SK-N-SH (cell line): ENCODE data around the gene CACNA1E. TPM values are rescaled to one million over a fixed set of nuclear protein-coding genes. Genes with fewer than 3 reads are reported as not detected.

Source experiments
- CTCF ChIA-PET: fragments of 300-600, 350-600 bp; formaldehyde crosslinking; extraction: SDS; loops from one replicate; lab custom pipeline; 2021; lab: Yijun Ruan, JAX
- POLR2A ChIA-PET: fragments of 350-600 bp; sonication (Branson Sonifier 250); formaldehyde crosslinking; extraction: SDS; loops from one replicate; lab custom pipeline; 2020; ENCODE audit warnings: antibody characterized with exemption, inconsistent platforms; lab: Yijun Ruan, JAX
- DNase-seq: peaks from one replicate; pipeline ENCODE4 v3.0.0; 2012
- H2AFZ ChIP-seq: fragments of 200-600 bp; sonication (generic); 2 replicates; pipeline ENCODE4 v1.8.1; 2016; ENCODE audit warnings: antibody characterized with exemption, mild to moderate bottlenecking, low read depth
- H3F3A ChIP-seq: fragments of 200-600 bp; sonication (generic); replicated peaks from 2 replicates; pipeline ENCODE3; 2016; ENCODE audit warnings: antibody characterized with exemption, mild to moderate bottlenecking; ENCODE audit not compliant: insufficient read depth
- H3K27ac ChIP-seq, 2 experiments: fragments of 200-500 bp in 1 of 2; fragments of 200-600 bp in 1 of 2; sonication (Bioruptor generic) in 1 of 2; sonication (generic), shearing (Covaris generic) in 1 of 2; 2 replicates each; pipeline versions ENCODE4 v1.5.1 to v1.6.1; 2014 to 2016; ENCODE audit warnings: low read depth in 2 of 2, inconsistent platforms in 1 of 2, low read length in 1 of 2, mild to moderate bottlenecking in 1 of 2, mixed read lengths in 1 of 2
- H3K27me3 ChIP-seq: fragments of 200-600 bp; sonication (generic), shearing (Covaris generic); 2 replicates; pipeline ENCODE4 v1.6.1; 2016; ENCODE audit warnings: mixed run types; ENCODE audit not compliant: insufficient read depth
- H3K36me3 ChIP-seq, 2 experiments: fragments of 200-500 bp in 1 of 2; fragments of 200-600 bp in 1 of 2; sonication (Bioruptor generic) in 1 of 2; sonication (generic) in 1 of 2; replicated peaks in 1 of 2; 2 replicates each; pipeline versions ENCODE3 to v1.5.1; 2014 to 2016; ENCODE audit warnings: low read length in 1 of 2, mild to moderate bottlenecking in 1 of 2; ENCODE audit not compliant: insufficient read depth in 2 of 2, control insufficient read depth in 1 of 2
- H3K4me1 ChIP-seq, 2 experiments: fragments of 200-500 bp in 1 of 2; fragments of 200-600 bp in 1 of 2; sonication (Bioruptor generic) in 1 of 2; sonication (generic), shearing (Covaris generic) in 1 of 2; 2 replicates each; pipeline versions ENCODE4 v1.5.1 to v1.6.1; 2014 to 2016; ENCODE audit warnings: low read depth in 1 of 2, low read length in 1 of 2, mixed run types in 1 of 2; ENCODE audit not compliant: insufficient read depth in 2 of 2, control insufficient read depth in 1 of 2
- H3K4me2 ChIP-seq: fragments of 200-600 bp; sonication (generic), shearing (Covaris generic); 2 replicates; pipeline ENCODE4 v1.6.1; 2017; ENCODE audit warnings: mixed run types
- H3K4me3 ChIP-seq, 2 experiments: fragments of 200-500 bp in 1 of 2; fragments of 200-600 bp in 1 of 2; sonication (Bioruptor generic) in 1 of 2; sonication (generic), shearing (Covaris generic) in 1 of 2; 2 replicates each; pipeline versions ENCODE4 v1.5.1 to v1.8.1; 2014 to 2016; ENCODE audit warnings: low read depth in 2 of 2, inconsistent platforms in 1 of 2, low read length in 1 of 2, mild to moderate bottlenecking in 1 of 2, mixed read lengths in 1 of 2, moderate library complexity in 1 of 2
- H3K79me2 ChIP-seq: fragments of 200-600 bp; sonication (generic); 2 replicates; pipeline ENCODE4 v1.8.1; 2017; ENCODE audit warnings: mild to moderate bottlenecking; ENCODE audit not compliant: insufficient read depth
- H3K9ac ChIP-seq: fragments of 200-600 bp; sonication (generic); 2 replicates; pipeline ENCODE4 v1.6.1; 2017; ENCODE audit warnings: mixed run types
- H3K9me2 ChIP-seq: fragments of 200-600 bp; sonication (generic); 2 replicates; pipeline ENCODE4 v1.6.1; 2017; ENCODE audit warnings: mixed run types
- H3K9me3 ChIP-seq: fragments of 200-600 bp; sonication (generic); 2 replicates; pipeline ENCODE4 v1.6.1; 2017; ENCODE audit warnings: mixed run types, mild to moderate bottlenecking, moderate library complexity
- H4K20me1 ChIP-seq: fragments of 200-600 bp; sonication (generic); 2 replicates; pipeline ENCODE4 v1.6.1; 2017; ENCODE audit warnings: mild to moderate bottlenecking, mixed run types; ENCODE audit not compliant: insufficient read depth
- EP300 ChIP-seq, 2 experiments: IDR thresholded peaks; 2 replicates each; pipeline versions ENCODE4 v1.4.0 to v1.6.1; 2012; ENCODE audit warnings: borderline replicate concordance in 1 of 2, low read depth in 1 of 2, low read length in 1 of 2
- FOXM1 ChIP-seq: IDR thresholded peaks from 2 replicates; pipeline ENCODE4 v1.4.0; 2012; ENCODE audit warnings: low read depth, mild to moderate bottlenecking
- JUND ChIP-seq: IDR thresholded peaks from 2 replicates; pipeline ENCODE4 v1.4.0; 2012
- MAX ChIP-seq: IDR thresholded peaks from 2 replicates; pipeline ENCODE4 v1.4.0; 2012; ENCODE audit warnings: low read depth
- MEF2A ChIP-seq: IDR thresholded peaks from 2 replicates; pipeline ENCODE4 v1.4.0; 2012; ENCODE audit warnings: low read depth, borderline replicate concordance
- NFIC ChIP-seq: IDR thresholded peaks from 2 replicates; pipeline ENCODE4 v1.4.0; 2012; ENCODE audit warnings: borderline replicate concordance
- NRF1 ChIP-seq: IDR thresholded peaks from 2 replicates; pipeline ENCODE4 v1.6.1; 2012; ENCODE audit warnings: low read depth, mild to moderate bottlenecking, low read length
- RAD21 ChIP-seq: IDR thresholded peaks from 2 replicates; pipeline ENCODE4 v1.6.1; 2012; ENCODE audit warnings: mild to moderate bottlenecking, low read length
- RFX5 ChIP-seq: IDR thresholded peaks from 2 replicates; pipeline ENCODE4 v1.6.1; 2012; ENCODE audit warnings: mild to moderate bottlenecking, improper control_type of control experiment, low read length
- RXRA ChIP-seq: IDR thresholded peaks from 2 replicates; pipeline ENCODE4 v1.4.0; 2012; ENCODE audit warnings: low read depth, mild to moderate bottlenecking, borderline replicate concordance
- SIN3A ChIP-seq: IDR thresholded peaks from 2 replicates; pipeline ENCODE4 v1.6.1; 2012; ENCODE audit warnings: low read depth, mild to moderate bottlenecking, low read length, moderate library complexity, borderline replicate concordance
- YY1 ChIP-seq: IDR thresholded peaks from 2 replicates; pipeline ENCODE4 v1.4.0; 2012; ENCODE audit warnings: low read depth, mild to moderate bottlenecking
- WGBS: methylation state at CpG from one replicate; pipeline ENCODE4 v1.1.6; 2017; ENCODE audit warnings: low lambda C conversion rate; 5-methylcytosine and 5-hydroxymethylcytosine counted together
- polyA plus RNA-seq, 3 experiments: library from polyadenylated mRNA; depleted of rRNA; stranded (reverse); fragments of >200 nt; gene quantifications; 2 replicates each; pipeline ENCODE4 v1.2.3, GENCODE V29; 2012
- TF ChIP-seq, protein P1 (sequence below): IDR thresholded peaks from 2 replicates; pipeline ENCODE4 v1.4.0; 2012; ENCODE audit warnings: low read depth, borderline replicate concordance

Gene CACNA1E
- polyA plus RNA-seq, 1 of the 3 experiments (the other 2 are of a cell fraction): not detected

- H3K4me3 ChIP-seq: no peak overlapping the region
- no peaks in the 10 kb centered on the region for H3K9me2 ChIP-seq
- H2AFZ ChIP-seq: no peak overlapping the region
- DNase-seq: no peak
- no peaks in the 10 kb centered on the region for H3K79me2 ChIP-seq
- no peak overlapping the region for H3K27ac ChIP-seq
- WGBS: 37% methylated on average over 5 of the region's 5 CpGs
- no peaks in the 10 kb centered on the region for H3K27me3 ChIP-seq
- CTCF ChIA-PET: no interaction called here
- no peak overlapping the region for H3K9ac ChIP-seq
- no peaks in the 10 kb centered on the region for H4K20me1 ChIP-seq
- TF ChIP-seq, protein P1, sequence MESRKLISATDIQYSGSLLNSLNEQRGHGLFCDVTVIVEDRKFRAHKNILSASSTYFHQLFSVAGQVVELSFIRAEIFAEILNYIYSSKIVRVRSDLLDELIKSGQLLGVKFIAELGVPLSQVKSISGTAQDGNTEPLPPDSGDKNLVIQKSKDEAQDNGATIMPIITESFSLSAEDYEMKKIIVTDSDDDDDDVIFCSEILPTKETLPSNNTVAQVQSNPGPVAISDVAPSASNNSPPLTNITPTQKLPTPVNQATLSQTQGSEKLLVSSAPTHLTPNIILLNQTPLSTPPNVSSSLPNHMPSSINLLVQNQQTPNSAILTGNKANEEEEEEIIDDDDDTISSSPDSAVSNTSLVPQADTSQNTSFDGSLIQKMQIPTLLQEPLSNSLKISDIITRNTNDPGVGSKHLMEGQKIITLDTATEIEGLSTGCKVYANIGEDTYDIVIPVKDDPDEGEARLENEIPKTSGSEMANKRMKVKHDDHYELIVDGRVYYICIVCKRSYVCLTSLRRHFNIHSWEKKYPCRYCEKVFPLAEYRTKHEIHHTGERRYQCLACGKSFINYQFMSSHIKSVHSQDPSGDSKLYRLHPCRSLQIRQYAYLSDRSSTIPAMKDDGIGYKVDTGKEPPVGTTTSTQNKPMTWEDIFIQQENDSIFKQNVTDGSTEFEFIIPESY: no peak
- TF ChIP-seq MEF2A: no peak
- no peak for TF ChIP-seq RFX5
- TF ChIP-seq YY1: no peak
- TF ChIP-seq, all 33 proteins: peak for 0
- Histone ChIP-seq H3K4me1 (no peaks in the 10 kb centered on the region), H3F3A (no peaks in the 10 kb centered on the region), H3K36me3 (no peaks in the 10 kb centered on the region), H3K4me2 (no peak overlapping the region), H3K9me3 (no peaks in the 10 kb centered on the region)
- POLR2A ChIA-PET: no interaction called here
Measured at GRCh38 chr1:181506563-181507353, 23.4 kb downstream of the CACNA1E start.

DNA sequence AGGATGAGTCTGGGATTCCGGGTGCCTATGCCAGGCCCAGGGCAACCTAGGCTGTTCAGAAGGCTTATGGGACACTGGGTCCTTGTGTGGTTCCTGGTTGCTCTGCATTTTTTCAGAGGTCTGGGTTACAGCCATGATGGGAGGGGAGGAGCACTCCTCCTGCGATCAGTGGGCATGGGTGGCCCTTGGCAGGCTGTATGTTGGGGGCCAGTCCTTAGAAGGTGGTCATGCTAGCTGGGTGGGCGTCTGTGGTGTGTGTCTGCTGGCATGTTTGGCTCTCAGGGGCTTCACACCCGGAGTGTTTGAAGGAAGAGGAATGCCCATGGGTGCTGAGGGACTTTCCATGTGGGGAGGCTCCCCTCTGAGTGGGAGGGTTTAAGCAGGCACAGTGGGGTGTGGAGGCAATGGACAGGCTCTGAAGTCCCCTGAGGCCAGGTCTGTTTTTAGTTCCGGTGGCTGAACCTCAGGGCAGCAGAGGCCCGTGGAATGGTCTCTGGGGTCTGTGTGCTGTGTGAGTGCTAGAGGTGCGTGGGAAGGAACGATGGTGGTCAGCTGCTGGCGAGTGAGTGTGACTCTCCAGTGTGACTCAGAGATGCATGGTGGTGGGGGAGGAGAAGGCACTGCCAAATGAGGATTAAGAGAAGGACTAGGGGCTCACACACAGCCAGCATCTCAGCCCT lies 25.3 kb downstream of the CACNA1E start:
- H4K20me1 ChIP-seq: no peaks in the 10 kb centered on the region
- no peak overlapping the region for H3K9ac ChIP-seq
- no peaks in the 10 kb centered on the region for H3F3A ChIP-seq
- H3K27me3 ChIP-seq: no peaks in the 10 kb centered on the region
- no peak overlapping the region for H3K27ac ChIP-seq
- TF ChIP-seq SIN3A: no peak
- no peak for TF ChIP-seq NFIC
- TF ChIP-seq EP300 (IDR thresholded peaks at IDR 0.05; ENCODE audit: borderline replicate concordance in 1 of 2, low read depth in 1 of 2, low read length in 1 of 2): no peak
- TF ChIP-seq NRF1: no peak
- no peak for TF ChIP-seq YY1
- TF ChIP-seq RXRA: no peak
- no peak for TF ChIP-seq JUND
- no peak for TF ChIP-seq FOXM1
- no peak for TF ChIP-seq RAD21
- TF ChIP-seq MAX: no peak
- no peaks in the 10 kb centered on the region for H3K4me1 ChIP-seq
- no peak overlapping the region for H3K4me2 ChIP-seq
- ChIA-PET CTCF (interaction anchor here (1.5 kb wide), 1 partner anchor 9 kb away, joined by 3 read pairs; no protein-coding TSS in a partner anchor), POLR2A (no interaction called here)
- H2AFZ ChIP-seq: no peak overlapping the region
- 4% methylated on average over 8 of the region's 9 CpGs for WGBS
- H3K4me3 ChIP-seq: no peak overlapping the region
- H3K9me3 ChIP-seq: no peaks in the 10 kb centered on the region
- H3K9me2 ChIP-seq: no peaks in the 10 kb centered on the region
- DNase-seq: no peak
- H3K79me2 ChIP-seq: no peaks in the 10 kb centered on the region
- H3K36me3 ChIP-seq: no peaks in the 10 kb centered on the region
